SK-N-SH (cell line): Measurements from ENCODE around the gene SMIM24. TPM values are rescaled to one million over a fixed set of nuclear protein-coding genes. Genes with fewer than 3 reads are reported as not detected.

Experiments used
- CTCF ChIA-PET: fragments of 300-600, 350-600 bp; formaldehyde crosslinking; extraction: SDS; loops from one replicate; lab custom pipeline; 2021; lab: Yijun Ruan, JAX
- POLR2A ChIA-PET: fragments of 350-600 bp; sonication (Branson Sonifier 250); formaldehyde crosslinking; extraction: SDS; loops from one replicate; lab custom pipeline; 2020; ENCODE audit warnings: antibody characterized with exemption, inconsistent platforms; lab: Yijun Ruan, JAX
- DNase-seq: peaks from one replicate; pipeline ENCODE4 v3.0.0; 2012
- H2AFZ ChIP-seq: fragments of 200-600 bp; sonication (generic); 2 replicates; pipeline ENCODE4 v1.8.1; 2016; ENCODE audit warnings: antibody characterized with exemption, mild to moderate bottlenecking, low read depth
- H3F3A ChIP-seq: fragments of 200-600 bp; sonication (generic); replicated peaks from 2 replicates; pipeline ENCODE3; 2016; ENCODE audit warnings: antibody characterized with exemption, mild to moderate bottlenecking; ENCODE audit not compliant: insufficient read depth
- H3K27ac ChIP-seq, 2 experiments: fragments of 200-500 bp in 1 of 2; fragments of 200-600 bp in 1 of 2; sonication (Bioruptor generic) in 1 of 2; sonication (generic), shearing (Covaris generic) in 1 of 2; 2 replicates each; pipeline versions ENCODE4 v1.5.1 to v1.6.1; 2014 to 2016; ENCODE audit warnings: low read depth in 2 of 2, inconsistent platforms in 1 of 2, low read length in 1 of 2, mild to moderate bottlenecking in 1 of 2, mixed read lengths in 1 of 2
- H3K27me3 ChIP-seq: fragments of 200-600 bp; sonication (generic), shearing (Covaris generic); 2 replicates; pipeline ENCODE4 v1.6.1; 2016; ENCODE audit warnings: mixed run types; ENCODE audit not compliant: insufficient read depth
- H3K36me3 ChIP-seq, 2 experiments: fragments of 200-500 bp in 1 of 2; fragments of 200-600 bp in 1 of 2; sonication (Bioruptor generic) in 1 of 2; sonication (generic) in 1 of 2; replicated peaks in 1 of 2; 2 replicates each; pipeline versions ENCODE3 to v1.5.1; 2014 to 2016; ENCODE audit warnings: low read length in 1 of 2, mild to moderate bottlenecking in 1 of 2; ENCODE audit not compliant: insufficient read depth in 2 of 2, control insufficient read depth in 1 of 2
- H3K4me1 ChIP-seq, 2 experiments: fragments of 200-500 bp in 1 of 2; fragments of 200-600 bp in 1 of 2; sonication (Bioruptor generic) in 1 of 2; sonication (generic), shearing (Covaris generic) in 1 of 2; 2 replicates each; pipeline versions ENCODE4 v1.5.1 to v1.6.1; 2014 to 2016; ENCODE audit warnings: low read depth in 1 of 2, low read length in 1 of 2, mixed run types in 1 of 2; ENCODE audit not compliant: insufficient read depth in 2 of 2, control insufficient read depth in 1 of 2
- H3K4me2 ChIP-seq: fragments of 200-600 bp; sonication (generic), shearing (Covaris generic); 2 replicates; pipeline ENCODE4 v1.6.1; 2017; ENCODE audit warnings: mixed run types
- H3K4me3 ChIP-seq, 2 experiments: fragments of 200-500 bp in 1 of 2; fragments of 200-600 bp in 1 of 2; sonication (Bioruptor generic) in 1 of 2; sonication (generic), shearing (Covaris generic) in 1 of 2; 2 replicates each; pipeline versions ENCODE4 v1.5.1 to v1.8.1; 2014 to 2016; ENCODE audit warnings: low read depth in 2 of 2, inconsistent platforms in 1 of 2, low read length in 1 of 2, mild to moderate bottlenecking in 1 of 2, mixed read lengths in 1 of 2, moderate library complexity in 1 of 2
- H3K79me2 ChIP-seq: fragments of 200-600 bp; sonication (generic); 2 replicates; pipeline ENCODE4 v1.8.1; 2017; ENCODE audit warnings: mild to moderate bottlenecking; ENCODE audit not compliant: insufficient read depth
- H3K9ac ChIP-seq: fragments of 200-600 bp; sonication (generic); 2 replicates; pipeline ENCODE4 v1.6.1; 2017; ENCODE audit warnings: mixed run types
- H3K9me2 ChIP-seq: fragments of 200-600 bp; sonication (generic); 2 replicates; pipeline ENCODE4 v1.6.1; 2017; ENCODE audit warnings: mixed run types
- H3K9me3 ChIP-seq: fragments of 200-600 bp; sonication (generic); 2 replicates; pipeline ENCODE4 v1.6.1; 2017; ENCODE audit warnings: mixed run types, mild to moderate bottlenecking, moderate library complexity
- H4K20me1 ChIP-seq: fragments of 200-600 bp; sonication (generic); 2 replicates; pipeline ENCODE4 v1.6.1; 2017; ENCODE audit warnings: mild to moderate bottlenecking, mixed run types; ENCODE audit not compliant: insufficient read depth
- FOXJ3 ChIP-seq: sonication (generic); formaldehyde crosslinking; IDR thresholded peaks from 2 replicates; pipeline ENCODE4 v1.5.1; 2020; ENCODE audit warnings: mild to moderate bottlenecking, missing genetic modification reagents
- MAX ChIP-seq: IDR thresholded peaks from 2 replicates; pipeline ENCODE4 v1.4.0; 2012; ENCODE audit warnings: low read depth
- RAD21 ChIP-seq: IDR thresholded peaks from 2 replicates; pipeline ENCODE4 v1.6.1; 2012; ENCODE audit warnings: mild to moderate bottlenecking, low read length
- SMC3 ChIP-seq: IDR thresholded peaks from 2 replicates; pipeline ENCODE4 v1.6.1; 2012; ENCODE audit warnings: low read depth, low read length, improper control_type of control experiment
- WGBS: methylation state at CpG from one replicate; pipeline ENCODE4 v1.1.6; 2017; ENCODE audit warnings: low lambda C conversion rate; 5-methylcytosine and 5-hydroxymethylcytosine counted together
- polyA plus RNA-seq, 3 experiments: library from polyadenylated mRNA; depleted of rRNA; stranded (reverse); fragments of >200 nt; gene quantifications; 2 replicates each; pipeline ENCODE4 v1.2.3, GENCODE V29; 2012
- TF ChIP-seq, protein P1 (sequence below): IDR thresholded peaks from 2 replicates; pipeline ENCODE4 v1.4.0; 2012; ENCODE audit warnings: low read depth, borderline replicate concordance
- TF ChIP-seq, protein P2 (sequence below): fragments of 200-600 bp; sonication (generic); IDR thresholded peaks from 2 replicates; pipeline ENCODE4 v1.6.1; 2017; ENCODE audit warnings: antibody characterized with exemption, mild to moderate bottlenecking, moderate library complexity

The SMIM24 gene
- polyA plus RNA-seq, 1 of the 3 experiments (the other 2 are of a cell fraction), result 0.12 TPM

DNA sequence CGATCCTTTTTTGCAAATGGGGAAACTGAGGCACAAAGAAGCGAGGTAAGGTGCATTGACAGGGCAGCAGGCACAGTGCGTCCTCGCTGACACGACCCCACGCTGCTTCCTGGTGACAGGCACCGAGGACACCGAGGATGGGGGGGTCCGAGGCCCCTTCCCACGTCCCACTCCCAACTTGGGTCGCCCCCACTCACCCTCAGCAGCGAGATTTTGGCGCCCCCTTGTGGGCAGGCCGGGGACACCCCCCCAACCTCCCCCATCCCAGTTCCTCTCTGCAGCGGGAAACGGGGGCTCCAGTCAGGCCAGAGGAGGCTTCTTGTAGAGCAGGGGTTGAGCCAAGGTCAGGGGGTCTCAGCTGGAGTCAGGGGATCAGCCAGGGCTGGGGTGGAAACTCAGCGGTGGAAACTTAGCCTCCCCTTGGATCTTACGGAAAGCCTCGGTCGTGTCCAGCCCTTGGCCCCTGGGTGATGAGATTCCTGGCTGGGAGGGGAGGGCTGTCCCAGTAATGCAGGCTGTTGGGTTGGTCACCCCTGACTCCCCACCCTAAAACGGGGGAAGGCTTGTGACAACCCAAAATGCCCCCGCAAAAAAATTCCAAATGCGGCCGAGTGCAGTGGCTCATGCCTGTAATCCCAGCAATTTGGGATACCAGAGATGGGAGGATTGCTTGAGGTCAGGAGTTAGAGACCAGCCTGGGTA is 8.2 kb downstream of the SMIM24 start:
- no peak overlapping the region for H3K4me2 ChIP-seq
- TF ChIP-seq FOXJ3 (no peak), RAD21 (peak; percentile 71), SMC3 (peak; percentile 59)
- TF ChIP-seq, protein P1, sequence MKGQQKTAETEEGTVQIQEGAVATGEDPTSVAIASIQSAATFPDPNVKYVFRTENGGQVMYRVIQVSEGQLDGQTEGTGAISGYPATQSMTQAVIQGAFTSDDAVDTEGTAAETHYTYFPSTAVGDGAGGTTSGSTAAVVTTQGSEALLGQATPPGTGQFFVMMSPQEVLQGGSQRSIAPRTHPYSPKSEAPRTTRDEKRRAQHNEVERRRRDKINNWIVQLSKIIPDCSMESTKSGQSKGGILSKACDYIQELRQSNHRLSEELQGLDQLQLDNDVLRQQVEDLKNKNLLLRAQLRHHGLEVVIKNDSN, result no peak
- TF ChIP-seq, protein P2, sequence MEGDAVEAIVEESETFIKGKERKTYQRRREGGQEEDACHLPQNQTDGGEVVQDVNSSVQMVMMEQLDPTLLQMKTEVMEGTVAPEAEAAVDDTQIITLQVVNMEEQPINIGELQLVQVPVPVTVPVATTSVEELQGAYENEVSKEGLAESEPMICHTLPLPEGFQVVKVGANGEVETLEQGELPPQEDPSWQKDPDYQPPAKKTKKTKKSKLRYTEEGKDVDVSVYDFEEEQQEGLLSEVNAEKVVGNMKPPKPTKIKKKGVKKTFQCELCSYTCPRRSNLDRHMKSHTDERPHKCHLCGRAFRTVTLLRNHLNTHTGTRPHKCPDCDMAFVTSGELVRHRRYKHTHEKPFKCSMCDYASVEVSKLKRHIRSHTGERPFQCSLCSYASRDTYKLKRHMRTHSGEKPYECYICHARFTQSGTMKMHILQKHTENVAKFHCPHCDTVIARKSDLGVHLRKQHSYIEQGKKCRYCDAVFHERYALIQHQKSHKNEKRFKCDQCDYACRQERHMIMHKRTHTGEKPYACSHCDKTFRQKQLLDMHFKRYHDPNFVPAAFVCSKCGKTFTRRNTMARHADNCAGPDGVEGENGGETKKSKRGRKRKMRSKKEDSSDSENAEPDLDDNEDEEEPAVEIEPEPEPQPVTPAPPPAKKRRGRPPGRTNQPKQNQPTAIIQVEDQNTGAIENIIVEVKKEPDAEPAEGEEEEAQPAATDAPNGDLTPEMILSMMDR, result peak; percentile 90

DNA sequence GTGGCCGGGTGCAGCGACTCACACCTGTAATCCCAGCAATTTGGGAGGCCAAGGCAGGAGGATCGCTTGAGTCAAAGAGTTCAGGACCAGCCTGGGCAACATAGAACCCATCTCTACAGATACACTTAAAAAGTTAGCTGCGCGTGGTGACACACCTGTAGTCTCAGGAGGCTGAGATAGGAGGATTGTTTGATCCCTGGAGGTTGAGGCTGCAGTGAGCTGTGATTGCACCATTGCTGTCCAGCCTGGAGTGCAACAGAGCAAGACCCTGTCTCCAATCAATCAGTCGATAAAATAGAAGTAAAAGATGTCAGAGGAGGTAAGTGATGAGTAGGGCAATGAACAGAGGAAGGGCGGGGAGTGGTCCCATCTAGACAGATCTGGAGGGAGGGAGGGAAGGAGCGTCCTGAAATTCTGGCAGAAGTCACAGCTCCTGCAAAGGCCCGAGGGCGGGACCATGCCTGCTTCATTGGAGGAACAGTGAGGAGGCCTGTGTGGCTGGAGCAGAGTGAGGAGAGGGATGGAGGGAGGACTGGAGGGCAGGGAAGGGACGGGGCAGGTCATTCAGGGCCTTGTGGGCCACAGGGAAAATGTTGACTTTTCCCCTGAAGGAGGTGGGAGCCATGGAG is 9.7 kb downstream of the SMIM24 start:
- H4K20me1 ChIP-seq, result no peaks in the 10 kb centered on the region
- no peak overlapping the region for H3K27ac ChIP-seq
- peaks cover 0 to 2% of the 10 kb centered on the region in 2 experiments; a peak in 1 of 4 replicates for H3K4me1 ChIP-seq
- H3K9ac ChIP-seq, result no peak overlapping the region
- WGBS, result 88% methylated on average over 11 of the region's 11 CpGs
- no peaks in the 10 kb centered on the region for H3K9me3 ChIP-seq
- no peak for TF ChIP-seq MAX
- H3K79me2 ChIP-seq, result no peaks in the 10 kb centered on the region
- H3K36me3 ChIP-seq, result no peaks in the 10 kb centered on the region
- H2AFZ ChIP-seq, result no peak overlapping the region
- peak; percentile 17 for DNase-seq
- H3K9me2 ChIP-seq, result no peaks in the 10 kb centered on the region
- no peaks in the 10 kb centered on the region; the same call in 1 of the 2 replicates for H3K27me3 ChIP-seq
- H3F3A ChIP-seq, result peaks cover 23% of the 10 kb centered on the region
- H3K4me3 ChIP-seq, result no peak overlapping the region
- ChIA-PET CTCF (interaction anchor here (0.6 to 6.1 kb wide), 19 partner anchors 9 to 165 kb away, joined by 3 to 92 read pairs (median 4); partner anchors contain the start of gene SMIM44), POLR2A (no interaction called here)
- no peak overlapping the region for H3K4me2 ChIP-seq

More for the DNA sequence above, 8.2 kb downstream of the SMIM24 start:
- Histone ChIP-seq H3K4me3 (peak overlapping the region in 1 of 2 experiments; percentile 32; a peak in 1 of 4 replicates), H3K9ac (no peak overlapping the region), H3K79me2 (no peaks in the 10 kb centered on the region), H3K27me3 (no peaks in the 10 kb centered on the region; the same call in 1 of the 2 replicates), H2AFZ (no peak overlapping the region), H3K4me1 (peaks cover 0 to 2% of the 10 kb centered on the region in 2 experiments; a peak in 1 of 4 replicates), H4K20me1 (no peaks in the 10 kb centered on the region), H3K9me2 (no peaks in the 10 kb centered on the region), H3F3A (peaks cover 23% of the 10 kb centered on the region), H3K27ac (no peak overlapping the region), H3K36me3 (no peaks in the 10 kb centered on the region), H3K9me3 (no peaks in the 10 kb centered on the region)
- ChIA-PET CTCF (interaction anchor here (0.6 to 6.1 kb wide), 43 partner anchors 8 to 545 kb away, joined by 3 to 92 read pairs (median 5); partner anchors contain the start of genes DOHH and SMIM44), POLR2A (no interaction called here)
- WGBS, result 38% methylated on average over 13 of the region's 24 CpGs
- peak; percentile 87 for DNase-seq
